ENCODE results near the gene TMEM238L.

TMEM238L gene

DNA sequence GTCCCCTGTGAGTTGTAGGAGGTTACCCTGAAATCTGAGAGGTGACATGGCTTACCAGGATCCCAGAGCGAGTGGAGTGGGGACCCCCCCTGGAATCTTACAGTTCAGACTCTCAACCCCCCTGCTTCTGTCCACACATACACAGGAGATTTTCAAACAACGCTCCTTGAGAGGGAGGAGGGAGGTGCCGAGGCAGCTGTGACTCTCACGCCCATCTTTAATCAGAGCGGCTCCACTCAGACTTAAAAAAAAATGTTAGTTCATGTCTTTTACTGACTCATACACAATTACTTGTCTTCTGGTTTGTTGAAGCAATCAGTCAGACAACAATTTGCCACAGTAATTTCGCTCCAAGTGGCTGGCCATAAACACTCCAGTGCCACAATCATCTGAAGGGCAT lies 58.7 kb downstream of the TMEM238L start:
- TF ChIP-seq CREB1 (IDR thresholded peaks at IDR 0.05; ENCODE audit: low read depth) (no peak), USF1 (IDR thresholded peaks at IDR 0.05) (no peak), TCF12 (IDR thresholded peaks at IDR 0.05; ENCODE audit: low read depth) (no peak), MAX (IDR thresholded peaks at IDR 0.05) (no peak), FOXM1 (IDR thresholded peaks at IDR 0.05; ENCODE audit: borderline replicate concordance, low read depth) (no peak), EGR1 (IDR thresholded peaks at IDR 0.05) (no peak), RAD21 (IDR thresholded peaks at IDR 0.05; ENCODE audit: low read depth) (no peak)

All from Ishikawa (cell line).